ENCODE results near the gene FHL1.

FHL1 gene

GRCh38 chrX:136209016-136209738, 61.8 kb downstream of the FHL1 start:
- H3K4ac ChIP-seq (ENCODE audit: low read length), result no peak overlapping the region
- H3K9me3 ChIP-seq (replicated peaks in 1 of 2; ENCODE audit: control insufficient read depth in 2 of 2, insufficient read depth in 1 of 2, low read depth in 1 of 2, low read length in 2 of 2), result no peaks in the 10 kb centered on the region
- H2AFZ ChIP-seq (ENCODE audit: low read length), result no peak overlapping the region
- no peak overlapping the region for H3K9ac ChIP-seq (ENCODE audit: low read depth, low read length, poor library complexity)
- no peak overlapping the region for H4K91ac ChIP-seq (ENCODE audit: low read depth, low read length, poor library complexity)
- peaks cover 0 to 2% (median 0%) of the 10 kb centered on the region in 3 experiments for H3K27me3 ChIP-seq (ENCODE audit: control insufficient read depth in 3 of 3, insufficient read depth in 3 of 3, low read depth in 1 of 3, low read length in 3 of 3)
- no peak overlapping the region for H3K23ac ChIP-seq (ENCODE audit: low read depth, low read length, poor library complexity)
- no peak overlapping the region for H3K4me2 ChIP-seq (ENCODE audit: insufficient read depth, low read length, poor library complexity, severe bottlenecking)
- H2BK5ac ChIP-seq (ENCODE audit: low read length), result no peak overlapping the region
- H2AK5ac ChIP-seq (ENCODE audit: low read depth, low read length), result no peak overlapping the region
- no peak overlapping the region for H4K8ac ChIP-seq (ENCODE audit: low read depth, low read length)
- no peak for DNase-seq (ENCODE audit: low spot score)
- no peak overlapping the region for H3K14ac ChIP-seq (ENCODE audit: low read length)
- H2BK12ac ChIP-seq (ENCODE audit: low read length), result no peak overlapping the region
- H3K4me1 ChIP-seq (ENCODE audit: control insufficient read depth in 2 of 2, insufficient read depth in 1 of 2, low read depth in 1 of 2, low read length in 2 of 2), result peaks cover 3 to 6% of the 10 kb centered on the region in 2 donors
- H2BK15ac ChIP-seq (ENCODE audit: low read length), result no peak overlapping the region
- peaks cover 7 to 11% of the 10 kb centered on the region in 2 donors for H3K36me3 ChIP-seq (replicated peaks in 1 of 2; ENCODE audit: control insufficient read depth in 2 of 2, insufficient read depth in 2 of 2, low read length in 2 of 2)
- no peak overlapping the region for H2BK120ac ChIP-seq (ENCODE audit: low read depth, low read length)
- H3K18ac ChIP-seq (ENCODE audit: low read length), result no peak overlapping the region
- H3K79me1 ChIP-seq (ENCODE audit: low read depth, low read length), result no peaks in the 10 kb centered on the region
- H3K27ac ChIP-seq (replicated peaks; ENCODE audit: low read length), result no peak overlapping the region
- no peak overlapping the region for H3K4me3 ChIP-seq (ENCODE audit: low read length in 2 of 2)
- WGBS, 2 donors (ENCODE audit: extremely low coverage in 2 of 2, insufficient read length in 2 of 2, insufficient replicate concordance in 1 of 2), result no CpG with 5 or more reads among the region's 28 CpGs

GRCh38 chrX:136209751-136210150, 62.4 kb downstream of the FHL1 start:
- H3K4me3 ChIP-seq (ENCODE audit: low read length in 2 of 2), result no peak overlapping the region
- H2AFZ ChIP-seq (ENCODE audit: low read length), result no peak overlapping the region
- peaks cover 3 to 10% of the 10 kb centered on the region in 2 donors for H3K4me1 ChIP-seq (ENCODE audit: control insufficient read depth in 2 of 2, insufficient read depth in 1 of 2, low read depth in 1 of 2, low read length in 2 of 2)
- H3K4me2 ChIP-seq (ENCODE audit: insufficient read depth, low read length, poor library complexity, severe bottlenecking), result no peak overlapping the region
- no peaks in the 10 kb centered on the region for H3K9me3 ChIP-seq (replicated peaks in 1 of 2; ENCODE audit: control insufficient read depth in 2 of 2, insufficient read depth in 1 of 2, low read depth in 1 of 2, low read length in 2 of 2)
- H3K9ac ChIP-seq (ENCODE audit: low read depth, low read length, poor library complexity), result no peak overlapping the region
- no peak overlapping the region for H3K4ac ChIP-seq (ENCODE audit: low read length)
- H4K8ac ChIP-seq (ENCODE audit: low read depth, low read length), result no peak overlapping the region
- no peak overlapping the region for H2AK5ac ChIP-seq (ENCODE audit: low read depth, low read length)
- no peak overlapping the region for H4K91ac ChIP-seq (ENCODE audit: low read depth, low read length, poor library complexity)
- H3K36me3 ChIP-seq (replicated peaks in 1 of 2; ENCODE audit: control insufficient read depth in 2 of 2, insufficient read depth in 2 of 2, low read length in 2 of 2), result peaks cover 7 to 11% of the 10 kb centered on the region in 2 donors
- no peak overlapping the region for H2BK5ac ChIP-seq (ENCODE audit: low read length)
- H3K79me1 ChIP-seq (ENCODE audit: low read depth, low read length), result no peaks in the 10 kb centered on the region
- no peak overlapping the region for H2BK15ac ChIP-seq (ENCODE audit: low read length)
- peaks cover 0 to 2% (median 0%) of the 10 kb centered on the region in 3 experiments for H3K27me3 ChIP-seq (ENCODE audit: control insufficient read depth in 3 of 3, insufficient read depth in 3 of 3, low read depth in 1 of 3, low read length in 3 of 3)
- H3K27ac ChIP-seq (replicated peaks; ENCODE audit: low read length), result no peak overlapping the region
- H3K23ac ChIP-seq (ENCODE audit: low read depth, low read length, poor library complexity), result no peak overlapping the region
- no CpG with 5 or more reads among the region's 9 CpGs for whole genome bisulfite sequencing, 2 donors (ENCODE audit: extremely low coverage in 2 of 2, insufficient read length in 2 of 2, insufficient replicate concordance in 1 of 2)
- no peak for DNase-seq (ENCODE audit: low spot score)
- H2BK120ac ChIP-seq (ENCODE audit: low read depth, low read length), result no peak overlapping the region
- no peak overlapping the region for H3K14ac ChIP-seq (ENCODE audit: low read length)
- no peak overlapping the region for H3K18ac ChIP-seq (ENCODE audit: low read length)
- H2BK12ac ChIP-seq (ENCODE audit: low read length), result no peak overlapping the region

- Histone ChIP-seq H3K18ac (ENCODE audit: low read length) (no peak overlapping the region), H3K79me1 (ENCODE audit: low read depth, low read length) (no peaks in the 10 kb centered on the region), H3K9me3 (replicated peaks in 1 of 2; ENCODE audit: control insufficient read depth in 2 of 2, insufficient read depth in 1 of 2, low read depth in 1 of 2, low read length in 2 of 2) (no peaks in the 10 kb centered on the region), H3K36me3 (replicated peaks in 1 of 2; ENCODE audit: control insufficient read depth in 2 of 2, insufficient read depth in 2 of 2, low read length in 2 of 2) (peaks cover 7 to 11% of the 10 kb centered on the region in 2 donors), H3K23ac (ENCODE audit: low read depth, low read length, poor library complexity) (no peak overlapping the region), H3K4me3 (ENCODE audit: low read length in 2 of 2) (no peak overlapping the region), H3K9ac (ENCODE audit: low read depth, low read length, poor library complexity) (no peak overlapping the region), H3K27ac (replicated peaks; ENCODE audit: low read length) (no peak overlapping the region), H2AFZ (ENCODE audit: low read length) (no peak overlapping the region), H2BK15ac (ENCODE audit: low read length) (no peak overlapping the region), H3K4ac (ENCODE audit: low read length) (no peak overlapping the region), H4K8ac (ENCODE audit: low read depth, low read length) (no peak overlapping the region), H2BK5ac (ENCODE audit: low read length) (no peak overlapping the region), H2AK5ac (ENCODE audit: low read depth, low read length) (no peak overlapping the region), H2BK120ac (ENCODE audit: low read depth, low read length) (no peak overlapping the region), H2BK12ac (ENCODE audit: low read length) (no peak overlapping the region), H3K4me1 (ENCODE audit: control insufficient read depth in 2 of 2, insufficient read depth in 1 of 2, low read depth in 1 of 2, low read length in 2 of 2) (peaks cover 3 to 11% of the 10 kb centered on the region in 2 donors), H3K4me2 (ENCODE audit: insufficient read depth, low read length, poor library complexity, severe bottlenecking) (no peak overlapping the region), H4K91ac (ENCODE audit: low read depth, low read length, poor library complexity) (no peak overlapping the region), H3K14ac (ENCODE audit: low read length) (no peak overlapping the region), H3K27me3 (ENCODE audit: control insufficient read depth in 3 of 3, insufficient read depth in 3 of 3, low read depth in 1 of 3, low read length in 3 of 3) (peaks cover 0 to 2% (median 0%) of the 10 kb centered on the region in 3 experiments)
- no peak for DNase-seq (ENCODE audit: low spot score)
- WGBS, 2 donors (ENCODE audit: extremely low coverage in 2 of 2, insufficient read length in 2 of 2, insufficient replicate concordance in 1 of 2), result no CpG with 5 or more reads among the region's 7 CpGs
These were observed 62.9 kb downstream of the FHL1 start for GRCh38 chrX:136210243-136210642.

- Histone ChIP-seq H2BK120ac (ENCODE audit: low read depth, low read length) (no peak overlapping the region), H3K18ac (ENCODE audit: low read length) (no peak overlapping the region), H4K91ac (ENCODE audit: low read depth, low read length, poor library complexity) (no peak overlapping the region), H3K27ac (replicated peaks; ENCODE audit: low read length) (no peak overlapping the region), H4K8ac (ENCODE audit: low read depth, low read length) (no peak overlapping the region), H3K14ac (ENCODE audit: low read length) (no peak overlapping the region), H2AFZ (ENCODE audit: low read length) (no peak overlapping the region), H3K79me1 (ENCODE audit: low read depth, low read length) (no peaks in the 10 kb centered on the region), H3K4me3 (ENCODE audit: low read length in 2 of 2) (no peak overlapping the region), H2BK15ac (ENCODE audit: low read length) (no peak overlapping the region), H3K27me3 (ENCODE audit: control insufficient read depth in 3 of 3, insufficient read depth in 3 of 3, low read depth in 1 of 3, low read length in 3 of 3) (peaks cover 0 to 2% (median 0%) of the 10 kb centered on the region in 3 experiments), H3K4me2 (ENCODE audit: insufficient read depth, low read length, poor library complexity, severe bottlenecking) (no peak overlapping the region), H3K23ac (ENCODE audit: low read depth, low read length, poor library complexity) (no peak overlapping the region), H2AK5ac (ENCODE audit: low read depth, low read length) (no peak overlapping the region), H3K9ac (ENCODE audit: low read depth, low read length, poor library complexity) (no peak overlapping the region), H3K4me1 (ENCODE audit: control insufficient read depth in 2 of 2, insufficient read depth in 1 of 2, low read depth in 1 of 2, low read length in 2 of 2) (peaks cover 3 to 11% of the 10 kb centered on the region in 2 donors), H2BK12ac (ENCODE audit: low read length) (no peak overlapping the region), H3K36me3 (replicated peaks in 1 of 2; ENCODE audit: control insufficient read depth in 2 of 2, insufficient read depth in 2 of 2, low read length in 2 of 2) (peaks cover 7 to 11% of the 10 kb centered on the region in 2 donors), H3K9me3 (replicated peaks in 1 of 2; ENCODE audit: control insufficient read depth in 2 of 2, insufficient read depth in 1 of 2, low read depth in 1 of 2, low read length in 2 of 2) (no peaks in the 10 kb centered on the region), H2BK5ac (ENCODE audit: low read length) (no peak overlapping the region), H3K4ac (ENCODE audit: low read length) (no peak overlapping the region)
- no CpG with 5 or more reads among the region's 5 CpGs for WGBS, 2 donors (ENCODE audit: extremely low coverage in 2 of 2, insufficient read length in 2 of 2, insufficient replicate concordance in 1 of 2)
- DNase-seq (ENCODE audit: low spot score), result no peak
These were observed 63.5 kb downstream of the FHL1 start for GRCh38 chrX:136210806-136211205.
